Endothelial cell of umbilical vein (primary cell): ENCODE results near the gene FLT4. TPM values are rescaled to one million over a fixed set of nuclear protein-coding genes. Genes with fewer than 3 reads are reported as not detected.

ENCODE experiments used
- BruUV-seq: library from RNA; stranded (reverse); fragments of 400-500 nt; replicated peaks from 2 replicates; lab custom pipeline; 2021; lab: Mats Ljungman, UMichigan
- CTCF ChIA-PET: fragments of 300-600, 350-600 bp; sonication (Branson Sonifier 250); formaldehyde crosslinking; loops from one replicate; lab custom pipeline; 2021; ENCODE audit warnings: antibody characterized with exemption, inconsistent platforms; lab: Charles Lee
- POLR2A ChIA-PET: fragments of 300-600, 350-600 bp; sonication (Branson Sonifier 250); formaldehyde crosslinking; loops from one replicate; lab custom pipeline; 2021; ENCODE audit warnings: antibody characterized with exemption, inconsistent platforms; lab: Charles Lee
- DNase-seq: peaks from one replicate; pipeline ENCODE4 v3.0.0-alpha.2; 2011; ENCODE audit warnings: low read depth, low spot score
- FAIRE-seq: peaks from 2 replicates; lab custom pipeline; 2011; peaks lifted over from hg19 to GRCh38; lab: Jason Lieb, UNC
- H2AFZ ChIP-seq: 2 replicates; pipeline ENCODE4 v1.6.0; 2012; ENCODE audit warnings: low read depth, low read length, control low read depth, inconsistent platforms
- H3K27ac ChIP-seq: 2 replicates; pipeline ENCODE4 v1.5.1; 2011; ENCODE audit warnings: low read depth, mild to moderate bottlenecking, control low read depth, low read length, moderate library complexity; ENCODE audit not compliant: insufficient read depth
- H3K27me3 ChIP-seq, 2 experiments: 2 replicates each; pipeline versions ENCODE4 v1.6.0 to v1.6.1; 2011; ENCODE audit warnings: low read length in 2 of 2, mixed read lengths in 1 of 2; ENCODE audit not compliant: control insufficient read depth in 2 of 2, insufficient read depth in 2 of 2
- H3K36me3 ChIP-seq, 2 experiments: 2 replicates in 1 of 2; 3 replicates in 1 of 2; pipeline ENCODE4 v1.5.1; 2011; ENCODE audit warnings: low read length in 2 of 2, mild to moderate bottlenecking in 1 of 2, moderate library complexity in 1 of 2; ENCODE audit not compliant: control insufficient read depth in 2 of 2, insufficient read depth in 2 of 2; ENCODE audit errors: extremely low read depth in 1 of 2
- H3K4me1 ChIP-seq: 3 replicates; pipeline ENCODE4 v1.5.1; 2011; ENCODE audit warnings: mild to moderate bottlenecking, low read length; ENCODE audit not compliant: control insufficient read depth, insufficient read depth; ENCODE audit errors: extremely low read depth
- H3K4me2 ChIP-seq: 2 replicates; pipeline ENCODE4 v1.6.1; 2011; ENCODE audit warnings: low read length, control low read depth, mixed read lengths; ENCODE audit not compliant: insufficient read depth
- H3K4me3 ChIP-seq, 3 experiments: fragments of 200-600 bp in 1 of 3; sonication (generic), shearing (Covaris generic) in 1 of 3; replicated peaks in 1 of 3; 2 replicates each; pipeline ENCODE4 v1.5.1; 2011 to 2016; ENCODE audit warnings: control low read depth in 3 of 3, low read length in 3 of 3, mild to moderate bottlenecking in 2 of 3, inconsistent platforms in 1 of 3, low read depth in 1 of 3, moderate library complexity in 1 of 3; ENCODE audit not compliant: insufficient read depth in 1 of 3
- H3K79me2 ChIP-seq: 2 replicates; pipeline ENCODE4 v1.6.0; 2012; ENCODE audit warnings: low read length, inconsistent platforms; ENCODE audit not compliant: control insufficient read depth, insufficient read depth
- H3K9ac ChIP-seq: replicated peaks from 2 replicates; pipeline ENCODE3; 2011; ENCODE audit warnings: low read length, control low read depth; ENCODE audit not compliant: insufficient read depth; ENCODE audit errors: extremely low read depth
- H3K9me1 ChIP-seq: replicated peaks from 3 replicates; pipeline ENCODE4 v1.6.0; 2011; ENCODE audit warnings: mild to moderate bottlenecking, low read length; ENCODE audit not compliant: control insufficient read depth, insufficient read depth; ENCODE audit errors: extremely low read depth
- H3K9me3 ChIP-seq: replicated peaks from 2 replicates; pipeline ENCODE4 v1.5.1; 2012; ENCODE audit warnings: low read length, inconsistent platforms; ENCODE audit not compliant: control insufficient read depth, insufficient read depth
- H4K20me1 ChIP-seq: replicated peaks from 2 replicates; pipeline ENCODE3; 2011; ENCODE audit warnings: mild to moderate bottlenecking, low read length; ENCODE audit not compliant: control insufficient read depth, insufficient read depth; ENCODE audit errors: extremely low read depth
- EZH2 ChIP-seq: IDR thresholded peaks from 2 replicates; pipeline ENCODE4 v1.6.1; 2012; ENCODE audit warnings: borderline replicate concordance, low read depth, mild to moderate bottlenecking, moderate library complexity, low read length, inconsistent platforms; ENCODE audit not compliant: severe bottlenecking
- FOS ChIP-seq: IDR thresholded peaks from 2 replicates; pipeline ENCODE4 v1.6.1; 2011; ENCODE audit warnings: mild to moderate bottlenecking, low read length, moderate library complexity, borderline replicate concordance; ENCODE audit not compliant: insufficient read depth
- GATA2 ChIP-seq: IDR thresholded peaks from 2 replicates; pipeline ENCODE4 v1.7.0; 2011; ENCODE audit warnings: low read depth, mild to moderate bottlenecking, moderate library complexity, mixed read lengths, low read length; ENCODE audit not compliant: insufficient read length, insufficient read depth
- JUN ChIP-seq: IDR thresholded peaks from 2 replicates; pipeline ENCODE4 v1.6.1; 2011; ENCODE audit warnings: borderline replicate concordance, low read depth; ENCODE audit not compliant: insufficient read length, insufficient read depth
- MYC ChIP-seq: IDR thresholded peaks from one replicate; pipeline ENCODE4 v1.6.1; 2011; ENCODE audit warnings: mild to moderate bottlenecking, low read depth, low read length
- POLR2A ChIP-seq: IDR thresholded peaks from 2 replicates; pipeline ENCODE4 v1.6.1; 2012; ENCODE audit warnings: low read depth, mild to moderate bottlenecking, control low read depth, low read length
- POLR2AphosphoS5 ChIP-seq: IDR thresholded peaks from 2 replicates; pipeline ENCODE4 v1.6.1; 2012; ENCODE audit warnings: low read depth, mild to moderate bottlenecking, control low read depth, low read length, moderate library complexity; ENCODE audit not compliant: insufficient read depth
- dilution Hi-C: fragments of 300-500 bp; cut with MboI; formaldehyde crosslinking; loops from one replicate; pipeline ENCODE4 v1.15.0; 2019; ENCODE audit warnings: low sequenced_read_pairs; ENCODE audit not compliant: extremely low pct_ligation_motif_present
- intact Hi-C: fragments of 100-400 bp; cut with micrococcal nuclease; formaldehyde crosslinking; loops from one replicate; pipeline ENCODE4 v1.10.0; 2022
- polyA plus RNA-seq, 4 experiments: library from polyadenylated mRNA; depleted of rRNA in 3 of 4; stranded (reverse) in 3 of 4; unstranded in 1 of 4; fragments of >200 nt; gene quantifications; 2 replicates each; pipeline versions ENCODE4 v1.2.1 to v1.2.3, GENCODE V29; 2011 to 2012; ENCODE audit warnings: missing spikeins in 1 of 4
- total RNA-seq: library from RNA; stranded (reverse); gene quantifications from 2 replicates; pipeline ENCODE4 v1.2.3, GENCODE V29; 2021
- TF ChIP-seq, protein P1 (sequence below): IDR thresholded peaks from 2 replicates; pipeline ENCODE4 v1.6.1; 2011; ENCODE audit not compliant: insufficient read depth, insufficient read length
- TF ChIP-seq, protein P2 (sequence below), 2 donors: IDR thresholded peaks; 1 replicate in 1 of 2; 2 replicates in 1 of 2; pipeline ENCODE4 v1.5.1; 2011; ENCODE audit warnings: low read length in 2 of 2, mild to moderate bottlenecking in 2 of 2, moderate library complexity in 2 of 2, control low read depth in 1 of 2, inconsistent platforms in 1 of 2, low read depth in 1 of 2; ENCODE audit not compliant: insufficient read depth in 1 of 2; ENCODE audit errors: extremely low read depth in 1 of 2

Gene FLT4
- total and polyA plus RNA-seq, 2 donors (not counting 3 experiments of a cell fraction or from before 2014, with no cell fraction given), result 44.4 to 71.5 TPM

GRCh38 chr5:180668835-180669596, 19.6 kb upstream of the FLT4 start:
- dilution Hi-C loops (no loop called here), intact Hi-C loops (no loop called here)
- DNase-seq (no peak), FAIRE-seq (no peak)
- H3K4me1 ChIP-seq, result no peaks in the 10 kb centered on the region
- no peak overlapping the region for H3K9ac ChIP-seq
- TF ChIP-seq, protein P1, sequence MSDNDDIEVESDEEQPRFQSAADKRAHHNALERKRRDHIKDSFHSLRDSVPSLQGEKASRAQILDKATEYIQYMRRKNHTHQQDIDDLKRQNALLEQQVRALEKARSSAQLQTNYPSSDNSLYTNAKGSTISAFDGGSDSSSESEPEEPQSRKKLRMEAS, result no peak
- TF ChIP-seq POLR2A, result no peak
- no peak for TF ChIP-seq MYC
- no peak for TF ChIP-seq JUN
- TF ChIP-seq FOS, result no peak
- TF ChIP-seq POLR2AphosphoS5, result no peak
- no peak for TF ChIP-seq GATA2
- TF ChIP-seq, protein P2, sequence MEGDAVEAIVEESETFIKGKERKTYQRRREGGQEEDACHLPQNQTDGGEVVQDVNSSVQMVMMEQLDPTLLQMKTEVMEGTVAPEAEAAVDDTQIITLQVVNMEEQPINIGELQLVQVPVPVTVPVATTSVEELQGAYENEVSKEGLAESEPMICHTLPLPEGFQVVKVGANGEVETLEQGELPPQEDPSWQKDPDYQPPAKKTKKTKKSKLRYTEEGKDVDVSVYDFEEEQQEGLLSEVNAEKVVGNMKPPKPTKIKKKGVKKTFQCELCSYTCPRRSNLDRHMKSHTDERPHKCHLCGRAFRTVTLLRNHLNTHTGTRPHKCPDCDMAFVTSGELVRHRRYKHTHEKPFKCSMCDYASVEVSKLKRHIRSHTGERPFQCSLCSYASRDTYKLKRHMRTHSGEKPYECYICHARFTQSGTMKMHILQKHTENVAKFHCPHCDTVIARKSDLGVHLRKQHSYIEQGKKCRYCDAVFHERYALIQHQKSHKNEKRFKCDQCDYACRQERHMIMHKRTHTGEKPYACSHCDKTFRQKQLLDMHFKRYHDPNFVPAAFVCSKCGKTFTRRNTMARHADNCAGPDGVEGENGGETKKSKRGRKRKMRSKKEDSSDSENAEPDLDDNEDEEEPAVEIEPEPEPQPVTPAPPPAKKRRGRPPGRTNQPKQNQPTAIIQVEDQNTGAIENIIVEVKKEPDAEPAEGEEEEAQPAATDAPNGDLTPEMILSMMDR (IDR thresholded peaks at IDR 0.05; ENCODE audit: extremely low read depth in 1 of 2, insufficient read depth in 1 of 2, low read depth in 1 of 2, low read length in 2 of 2), result no peak
- TF ChIP-seq EZH2, result no peak
- H2AFZ ChIP-seq, result no peak overlapping the region
- no TSS peak for BruUV-seq
- POLR2A ChIA-PET, result no interaction called here
- H3K9me1 ChIP-seq, result no peaks in the 10 kb centered on the region
- no peaks in the 10 kb centered on the region for H3K79me2 ChIP-seq
- no peaks in the 10 kb centered on the region for H4K20me1 ChIP-seq
- H3K4me2 ChIP-seq, result no peak overlapping the region
- no peaks in the 10 kb centered on the region for H3K36me3 ChIP-seq
- no peaks in the 10 kb centered on the region for H3K9me3 ChIP-seq
- no peak overlapping the region for H3K4me3 ChIP-seq
- peaks cover 6 to 8% of the 10 kb centered on the region in 2 experiments for H3K27me3 ChIP-seq
- H3K27ac ChIP-seq, result no peak overlapping the region
- CTCF ChIA-PET, result interaction anchor here (1.1 to 1.6 kb wide), 2 partner anchors 17 to 19 kb away, joined by 3 read pairs; no protein-coding TSS in a partner anchor
